GM15510 (cell line): ENCODE results near the gene TBC1D4.

ENCODE experiments used
- POLR2A ChIP-seq: IDR thresholded peaks from 3 replicates; pipeline ENCODE4 v1.6.1; 2011; ENCODE audit warnings: borderline replicate concordance; ENCODE audit not compliant: insufficient read length; ENCODE audit errors: extremely low read depth

The TBC1D4 gene, protein sequence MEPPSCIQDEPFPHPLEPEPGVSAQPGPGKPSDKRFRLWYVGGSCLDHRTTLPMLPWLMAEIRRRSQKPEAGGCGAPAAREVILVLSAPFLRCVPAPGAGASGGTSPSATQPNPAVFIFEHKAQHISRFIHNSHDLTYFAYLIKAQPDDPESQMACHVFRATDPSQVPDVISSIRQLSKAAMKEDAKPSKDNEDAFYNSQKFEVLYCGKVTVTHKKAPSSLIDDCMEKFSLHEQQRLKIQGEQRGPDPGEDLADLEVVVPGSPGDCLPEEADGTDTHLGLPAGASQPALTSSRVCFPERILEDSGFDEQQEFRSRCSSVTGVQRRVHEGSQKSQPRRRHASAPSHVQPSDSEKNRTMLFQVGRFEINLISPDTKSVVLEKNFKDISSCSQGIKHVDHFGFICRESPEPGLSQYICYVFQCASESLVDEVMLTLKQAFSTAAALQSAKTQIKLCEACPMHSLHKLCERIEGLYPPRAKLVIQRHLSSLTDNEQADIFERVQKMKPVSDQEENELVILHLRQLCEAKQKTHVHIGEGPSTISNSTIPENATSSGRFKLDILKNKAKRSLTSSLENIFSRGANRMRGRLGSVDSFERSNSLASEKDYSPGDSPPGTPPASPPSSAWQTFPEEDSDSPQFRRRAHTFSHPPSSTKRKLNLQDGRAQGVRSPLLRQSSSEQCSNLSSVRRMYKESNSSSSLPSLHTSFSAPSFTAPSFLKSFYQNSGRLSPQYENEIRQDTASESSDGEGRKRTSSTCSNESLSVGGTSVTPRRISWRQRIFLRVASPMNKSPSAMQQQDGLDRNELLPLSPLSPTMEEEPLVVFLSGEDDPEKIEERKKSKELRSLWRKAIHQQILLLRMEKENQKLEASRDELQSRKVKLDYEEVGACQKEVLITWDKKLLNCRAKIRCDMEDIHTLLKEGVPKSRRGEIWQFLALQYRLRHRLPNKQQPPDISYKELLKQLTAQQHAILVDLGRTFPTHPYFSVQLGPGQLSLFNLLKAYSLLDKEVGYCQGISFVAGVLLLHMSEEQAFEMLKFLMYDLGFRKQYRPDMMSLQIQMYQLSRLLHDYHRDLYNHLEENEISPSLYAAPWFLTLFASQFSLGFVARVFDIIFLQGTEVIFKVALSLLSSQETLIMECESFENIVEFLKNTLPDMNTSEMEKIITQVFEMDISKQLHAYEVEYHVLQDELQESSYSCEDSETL (N-terminal part only)

GRCh38 chr13:75482070-75482819, at the start of gene TBC1D4:
Gene TBC1D4, minus strand, starts transcription at chr13:75482169. Its CDS starts 402 bp downstream, at chr13:75481767.
- peak; percentile 64 for TF ChIP-seq POLR2A

GRCh38 chr13:75530549-75530961, 48.6 kb upstream of the TBC1D4 start:
- no peak for TF ChIP-seq POLR2A

DNA sequence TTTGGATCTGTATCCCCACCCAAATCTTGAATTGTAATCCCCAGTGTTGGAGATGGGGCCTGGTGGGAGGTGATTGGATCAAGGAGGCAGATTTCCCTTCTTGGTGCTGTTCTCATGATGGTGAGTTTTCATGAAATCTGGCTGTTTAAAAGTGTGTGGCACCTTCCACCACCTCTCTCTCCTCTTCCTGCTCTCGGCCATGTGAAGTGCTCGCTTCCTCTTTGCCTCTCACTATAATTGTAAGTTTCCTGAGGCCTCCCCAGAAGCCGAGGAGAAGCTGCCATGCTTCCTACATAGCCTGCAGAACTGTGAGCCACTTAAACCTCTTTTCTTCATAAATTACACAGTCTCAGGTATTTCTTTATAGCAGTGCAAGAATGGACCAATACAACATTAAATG, 40.0 kb upstream of the TBC1D4 start:
- TF ChIP-seq POLR2A, result no peak

- TF ChIP-seq POLR2A, result no peak
These were observed 36.6 kb upstream of the TBC1D4 start for GRCh38 chr13:75518439-75519088.

DNA sequence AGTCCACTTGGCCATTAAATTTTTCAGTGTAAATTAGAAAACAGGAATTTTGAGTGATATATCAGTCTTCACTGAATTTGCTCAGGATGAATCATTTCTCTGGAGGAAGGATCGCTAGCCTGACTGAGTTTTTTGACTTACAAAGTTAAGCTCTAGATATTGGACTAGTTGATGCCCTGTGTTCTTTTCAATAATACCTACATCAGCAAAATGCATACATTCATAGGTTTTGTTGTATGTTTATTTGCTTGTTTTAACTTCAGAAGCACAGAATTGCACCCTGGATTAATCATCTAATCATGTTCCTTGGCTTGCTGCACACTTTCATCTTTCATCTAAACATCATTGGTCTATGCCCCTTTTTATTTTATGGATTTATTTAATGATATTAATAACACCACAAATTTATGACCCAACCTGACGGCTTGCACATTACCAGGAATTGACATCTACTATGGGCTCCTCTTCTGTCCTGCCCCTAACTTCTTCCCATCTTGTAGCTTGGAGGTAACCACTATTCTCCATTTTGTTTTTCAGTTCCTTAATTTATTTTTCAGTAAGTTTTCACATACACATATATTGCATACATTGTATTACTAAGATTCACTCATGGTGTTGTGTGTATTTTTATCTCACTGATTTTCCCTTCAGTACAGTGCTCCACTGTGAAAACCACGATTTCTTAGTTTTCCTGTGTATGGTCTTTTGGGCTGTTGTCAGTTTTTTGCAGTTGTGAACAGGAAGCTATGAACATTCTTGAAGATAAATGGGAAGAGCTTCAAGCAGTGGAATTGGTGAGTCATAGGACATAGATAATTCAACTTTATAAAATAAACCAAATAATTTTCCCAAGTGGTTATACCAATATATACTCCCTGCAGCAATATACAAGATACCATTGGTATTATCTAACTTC, 32.4 kb upstream of the TBC1D4 start:
- no peak for TF ChIP-seq POLR2A

DNA sequence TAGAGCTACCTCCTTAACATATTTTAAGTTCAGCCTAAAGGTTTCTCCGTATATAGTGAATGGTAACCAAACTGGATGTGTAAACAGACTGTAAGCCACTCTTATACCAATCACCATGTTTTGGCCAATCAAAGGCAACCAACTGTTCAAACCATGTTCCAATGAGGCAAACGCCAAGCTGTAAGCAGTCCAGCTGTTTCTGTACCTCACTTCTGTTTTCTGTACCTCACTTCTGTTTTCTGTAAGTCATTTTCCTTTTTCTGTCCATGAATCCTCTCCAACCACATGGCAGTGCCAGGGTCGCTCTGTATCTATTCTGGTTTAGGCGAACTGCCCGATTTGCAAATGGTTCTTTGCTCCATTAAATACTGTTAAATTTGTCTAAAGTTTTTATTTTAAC, 31.3 kb upstream of the TBC1D4 start:
- TF ChIP-seq POLR2A, result no peak

DNA sequence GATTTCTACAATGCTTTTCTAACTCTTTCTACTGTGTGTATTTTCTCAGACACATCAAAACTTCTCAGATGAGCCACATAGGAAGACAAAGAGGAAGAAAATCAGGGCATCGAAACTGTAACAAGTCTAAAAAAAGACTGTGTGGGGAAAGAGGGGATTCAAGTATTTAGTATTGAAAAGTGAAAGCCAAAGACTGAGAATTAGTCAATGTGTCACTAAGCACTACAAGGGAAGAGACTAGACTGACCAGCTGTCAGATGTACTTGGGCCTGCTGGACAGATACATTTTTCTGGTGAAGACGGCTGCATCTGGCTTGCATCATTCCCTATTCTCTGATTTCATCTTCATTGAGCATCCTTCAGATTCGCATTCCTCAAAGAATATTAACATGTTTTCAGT, 30.3 kb upstream of the TBC1D4 start:
- no peak for TF ChIP-seq POLR2A

DNA sequence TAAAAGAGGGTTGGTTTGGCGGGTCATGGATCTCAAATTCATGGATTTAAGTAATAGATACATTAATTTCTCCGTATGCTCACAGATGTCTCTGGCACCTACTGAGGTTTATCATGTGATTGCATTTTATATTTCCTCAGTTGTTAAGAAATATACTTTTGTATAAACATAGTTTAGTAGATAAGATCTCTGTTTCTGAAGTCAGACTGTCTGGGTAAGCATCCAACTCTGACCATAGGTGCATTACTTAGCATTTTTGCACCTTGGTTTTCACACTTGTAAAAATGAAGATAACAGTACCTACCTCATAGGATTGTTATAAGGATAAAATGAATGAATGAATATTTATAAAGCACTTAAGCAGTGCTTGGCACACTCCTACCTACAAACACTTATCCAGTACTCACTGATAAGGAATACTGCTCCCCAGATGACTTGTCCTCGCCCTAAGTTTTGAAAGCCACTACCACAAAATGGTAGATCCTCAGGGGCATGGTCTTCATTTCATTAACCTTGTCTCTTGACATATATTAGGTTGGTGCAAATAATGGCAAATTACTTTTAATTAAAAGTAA, 29.2 kb upstream of the TBC1D4 start:
- no peak for TF ChIP-seq POLR2A

DNA sequence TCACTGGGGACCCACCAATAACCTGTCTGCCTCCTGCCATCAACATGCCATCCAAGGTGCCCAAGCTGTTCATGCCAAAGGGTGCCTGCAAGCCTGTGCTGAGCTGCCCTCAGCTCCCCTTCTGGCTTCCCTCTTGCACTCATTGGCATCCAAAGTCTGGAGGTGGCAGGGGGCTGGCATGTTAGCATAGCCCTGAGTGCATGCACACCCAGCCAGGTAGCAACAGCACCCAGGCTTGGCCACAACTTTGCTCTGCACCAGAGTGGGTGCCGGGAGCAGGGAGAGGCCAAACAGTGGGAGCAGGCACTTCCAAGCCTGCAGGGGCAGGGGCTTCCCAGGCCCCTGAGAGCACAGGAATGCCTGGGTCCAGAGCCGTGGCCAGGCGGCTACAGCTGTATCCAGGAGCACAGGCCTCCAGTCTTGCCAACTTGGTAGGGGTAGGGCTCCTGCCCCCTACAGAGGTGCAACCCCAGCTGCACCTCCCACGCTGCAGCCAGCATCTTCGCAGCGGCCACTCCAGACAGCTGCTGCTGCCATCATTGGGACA, 26.1 kb upstream of the TBC1D4 start:
- TF ChIP-seq POLR2A, result no peak

DNA sequence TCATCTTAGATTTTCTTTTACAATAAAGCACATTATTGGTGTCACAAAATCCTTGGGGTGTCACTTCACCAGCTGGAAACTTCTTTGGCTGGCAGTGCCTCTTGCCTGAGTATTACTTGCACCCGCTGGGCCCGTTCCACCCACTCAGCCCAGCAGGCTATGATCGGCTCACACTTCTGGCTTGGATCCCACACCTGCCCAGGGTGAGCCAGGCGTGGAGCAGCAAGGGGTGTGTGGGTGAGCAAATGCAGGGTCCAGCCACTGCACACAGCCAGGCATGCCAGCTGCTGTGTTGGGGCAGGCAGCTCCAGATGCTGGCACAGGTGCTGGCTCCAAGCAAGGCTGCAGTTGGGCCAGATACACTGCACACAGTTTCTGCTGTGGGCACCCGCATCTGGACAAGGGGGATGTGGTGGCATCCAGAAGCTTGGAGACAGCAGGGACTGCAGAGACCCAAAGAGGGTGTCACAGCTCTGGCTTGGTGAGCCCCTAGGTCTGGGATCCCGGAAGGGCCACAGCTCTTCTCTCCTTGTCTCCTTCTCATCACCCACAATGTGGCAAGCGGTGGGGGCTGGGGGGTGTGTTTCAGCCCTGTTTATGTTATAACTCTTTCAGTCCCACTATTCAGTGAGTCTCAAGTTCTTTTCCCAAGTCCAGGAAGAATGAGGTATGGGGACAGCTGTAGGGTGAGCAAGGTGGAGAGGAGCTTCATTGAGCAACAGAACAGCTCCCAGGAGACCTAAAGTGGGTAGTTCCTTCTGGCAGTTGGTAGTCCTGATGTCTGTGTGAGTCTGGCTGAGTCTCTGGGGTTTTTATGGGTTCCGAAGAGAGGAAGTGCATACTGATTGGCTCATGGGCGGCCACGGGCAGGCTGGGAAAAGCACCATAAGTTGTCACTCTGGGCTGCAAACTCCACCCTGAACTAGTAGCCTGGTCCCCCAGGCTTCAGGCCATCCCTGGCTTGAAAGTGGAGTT, 25.3 kb upstream of the TBC1D4 start:
- no peak for TF ChIP-seq POLR2A

GRCh38 chr13:75506018-75506417, 24.0 kb upstream of the TBC1D4 start:
- no peak for TF ChIP-seq POLR2A
